H4 (cell line): ENCODE measurements around the gene FAM193A. TPM values are rescaled to one million over a fixed set of nuclear protein-coding genes. Genes with fewer than 3 reads are reported as not detected.
"Not testable (repeated sequence)": the region's sequence is repeated elsewhere in the genome, so short reads cannot be mapped to it uniquely, and the experiment has no call there.

ENCODE experiments used
- DNase-seq: peaks from one replicate; pipeline ENCODE4 v3.0.0-alpha.2; 2015; ENCODE audit warnings: low spot score
- total RNA-seq: library from RNA; depleted of rRNA; stranded (reverse); fragments of >200 nt; shearing (Covaris generic); gene quantifications from 2 replicates; pipeline ENCODE4 v1.2.3, GENCODE V29; 2014

The FAM193A gene
- total RNA-seq, 1 experiment from 2014 or later, result 8.9 TPM

GRCh38 chr4:2725380-2725779, 188.9 kb downstream of the FAM193A start:
- no peak for DNase-seq

- not testable (repeated sequence) for DNase-seq
These were observed 190.4 kb downstream of the FAM193A start for GRCh38 chr4:2726881-2727280.

- DNase-seq, result no peak
These were observed 191.8 kb downstream of the FAM193A start for GRCh38 chr4:2728221-2728620.

- no peak for DNase-seq
These were observed 192.5 kb downstream of the FAM193A start for GRCh38 chr4:2728806-2729532.

- no peak for DNase-seq
These were observed 193.1 kb downstream of the FAM193A start for GRCh38 chr4:2729533-2729875.

GRCh38 chr4:2731907-2732317, 195.5 kb downstream of the FAM193A start:
- DNase-seq, result peak; percentile 3

- no peak for DNase-seq
These were observed 196.1 kb downstream of the FAM193A start for GRCh38 chr4:2732526-2732925.

GRCh38 chr4:2733001-2733843, 196.8 kb downstream of the FAM193A start:
- peak; percentile 3 for DNase-seq

GRCh38 chr4:2733844-2734574, 197.6 kb downstream of the FAM193A start:
- DNase-seq, result no peak

GRCh38 chr4:2734612-2735011, 198.2 kb downstream of the FAM193A start:
- no peak for DNase-seq

- no peak for DNase-seq
These were observed 199.4 kb downstream of the FAM193A start for GRCh38 chr4:2735869-2736268.

GRCh38 chr4:2738296-2738695, 201.8 kb downstream of the FAM193A start:
- DNase-seq, result not testable (repeated sequence)

- no peak for DNase-seq
These were observed 205.2 kb downstream of the FAM193A start for GRCh38 chr4:2741626-2742025.

GRCh38 chr4:2742081-2742822, 205.8 kb downstream of the FAM193A start:
- no peak for DNase-seq

GRCh38 chr4:2742823-2743517, 206.5 kb downstream of the FAM193A start:
- no peak for DNase-seq

- DNase-seq, result peak; percentile 5
These were observed 207.3 kb downstream of the FAM193A start for GRCh38 chr4:2743518-2744445.

GRCh38 chr4:2744576-2745270, 208.3 kb downstream of the FAM193A start:
- peak; percentile 6 for DNase-seq

GRCh38 chr4:2745516-2745915, 209.1 kb downstream of the FAM193A start:
- no peak for DNase-seq
